ENCODE results near the gene TNRC6A.
"Not testable (repeated sequence)": the region's sequence is repeated elsewhere in the genome, so short reads cannot be mapped to it uniquely, and the experiment has no call there.

TNRC6A gene

DNA sequence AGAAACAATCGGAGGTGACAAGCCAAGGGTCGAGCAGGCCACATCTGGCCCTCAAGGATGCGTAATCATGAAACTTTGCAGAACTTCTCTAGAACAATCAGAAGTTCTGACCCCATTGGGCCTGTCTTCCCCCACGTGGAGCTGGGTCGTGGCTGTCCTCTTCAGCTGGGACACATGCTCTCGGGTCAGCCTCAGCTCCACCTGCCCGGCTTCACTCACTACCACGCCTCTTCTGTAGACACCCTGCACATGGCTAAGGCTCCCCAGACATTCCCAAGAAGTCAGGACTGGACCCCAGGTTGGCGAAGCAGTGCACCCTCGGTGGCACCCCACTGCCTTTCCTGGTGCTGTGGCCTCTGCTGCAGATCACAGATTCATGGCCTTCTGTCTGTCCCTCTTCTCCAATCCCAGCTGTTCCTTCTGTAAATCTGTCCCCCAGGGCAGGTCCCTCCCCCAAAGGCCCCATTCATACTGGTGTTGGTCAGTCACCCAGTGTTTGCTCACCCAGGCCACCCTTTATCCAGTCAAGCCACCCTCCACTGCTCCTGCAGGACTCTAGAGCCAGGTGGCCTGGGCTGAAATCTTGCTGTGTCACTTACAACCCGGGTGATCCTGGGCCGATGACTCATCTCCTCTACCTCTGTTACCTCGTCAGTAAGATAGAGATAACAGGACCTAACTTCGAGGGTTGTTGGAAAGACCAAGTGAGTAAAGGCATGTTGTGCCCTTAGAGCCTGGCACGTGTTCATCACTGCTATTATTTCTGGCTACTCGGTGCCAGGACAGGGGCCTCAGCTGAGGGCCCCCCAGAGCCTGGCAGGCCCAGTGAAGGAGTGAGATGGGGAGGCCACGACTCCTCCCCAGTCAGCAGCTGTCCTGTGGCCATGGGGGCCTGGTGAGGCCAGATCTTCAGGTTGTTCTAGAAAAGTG is 114.9 kb downstream of the TNRC6A start:
- Mint-ChIP-seq H3K4me1 (peaks cover 0 to 2% of the 10 kb centered on the region in 2 donors), H3K27ac (peak overlapping the region; percentile 53), H3K9me3 (no peaks in the 10 kb centered on the region), H3K4me3 (no peak overlapping the region), H3K36me3 (peaks cover 8 to 29% of the 10 kb centered on the region in 2 donors), H3K27me3 (no peaks in the 10 kb centered on the region)
- ATAC-seq (replicated peaks), result no peak
- DNase-seq, result no peak

GRCh38 chr16:24845031-24845365 is 115.5 kb downstream of the TNRC6A start:
- ATAC-seq (replicated peaks); DNase-seq; H3K27me3 Mint-ChIP-seq; H3K4me1 Mint-ChIP-seq; H3K9me3 Mint-ChIP-seq; H3K27ac Mint-ChIP-seq; H3K4me3 Mint-ChIP-seq: not testable (repeated sequence)
- peaks cover 8 to 29% of the 10 kb centered on the region in 2 donors for H3K36me3 Mint-ChIP-seq

DNA sequence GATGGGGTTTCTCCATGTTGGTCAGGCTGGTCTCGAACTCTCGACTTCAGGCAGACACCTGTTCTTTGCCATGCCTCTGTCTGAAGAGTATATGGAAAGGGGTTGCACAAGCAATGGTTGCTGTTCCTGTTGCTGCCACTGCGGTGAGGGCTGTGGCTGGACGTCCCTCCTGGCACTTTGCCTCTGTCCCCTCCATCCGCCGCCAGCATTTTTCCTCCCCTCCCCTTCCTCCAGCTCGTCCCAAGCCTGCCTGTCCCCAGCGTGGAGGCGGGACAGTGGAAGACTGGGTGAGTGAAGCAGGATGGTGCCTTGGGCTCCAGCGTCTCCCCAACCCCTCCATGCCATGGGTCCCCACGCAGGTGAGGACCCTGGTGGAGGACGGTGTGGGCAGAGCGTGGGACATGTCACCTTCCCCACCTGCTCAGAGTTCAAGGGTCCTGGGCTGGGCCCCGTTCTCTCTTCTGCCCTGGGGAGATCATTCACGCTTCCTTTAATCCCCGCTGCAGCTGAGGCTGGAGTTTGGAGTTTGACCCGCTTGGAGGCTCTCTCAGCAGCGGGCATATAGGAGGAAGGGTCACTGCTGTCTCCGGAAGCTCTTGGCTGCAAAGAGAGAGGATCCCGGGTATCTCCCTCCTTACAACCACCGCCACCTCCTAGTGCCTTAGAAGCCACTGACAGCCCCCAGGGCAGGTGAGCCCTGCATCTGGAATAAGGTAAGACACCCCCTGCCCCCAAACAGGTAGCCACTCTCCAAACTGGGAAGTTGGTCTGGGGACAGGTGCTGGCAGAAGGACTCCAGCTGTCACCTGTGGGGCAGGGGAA is 116.5 kb downstream of the TNRC6A start, which contains the start of gene SLC5A11:
SLC5A11 (plus strand) TSS at position 238 of the 822 bp plus-strand sequence. CDS start 12,681 bp downstream, outside the sequence.
- peaks cover 8 to 29% of the 10 kb centered on the region in 2 donors for H3K36me3 Mint-ChIP-seq

GRCh38 chr16:24846548-24847357 is 117.3 kb downstream of the TNRC6A start:
- H3K27ac Mint-ChIP-seq, result no peak overlapping the region

More for the DNA sequence above, 116.5 kb downstream of the TNRC6A start, which contains the start of gene SLC5A11:
- DNase-seq (no peak), ATAC-seq (replicated peaks) (no peak)
- no peaks in the 10 kb centered on the region for H3K27me3 Mint-ChIP-seq
- H3K4me1 Mint-ChIP-seq, result peaks cover 0 to 2% of the 10 kb centered on the region in 2 donors
- no peak within 1 kb of the TSS for H3K4me3 Mint-ChIP-seq
- H3K27ac Mint-ChIP-seq, result no peak within 1 kb of the TSS
- no peaks in the 10 kb centered on the region for H3K9me3 Mint-ChIP-seq

GRCh38 chr16:24847358-24847664 is 117.9 kb downstream of the TNRC6A start:
- DNase-seq, result no peak
- no peak overlapping the region for H3K4me3 Mint-ChIP-seq
- ATAC-seq (replicated peaks), result no peak
- no peaks in the 10 kb centered on the region for H3K9me3 Mint-ChIP-seq
- peaks cover 8 to 26% of the 10 kb centered on the region in 2 donors for H3K36me3 Mint-ChIP-seq
- no peak overlapping the region for H3K27ac Mint-ChIP-seq
- no peaks in the 10 kb centered on the region for H3K27me3 Mint-ChIP-seq
- H3K4me1 Mint-ChIP-seq, result peaks cover 0 to 2% of the 10 kb centered on the region in 2 donors

More at GRCh38 chr16:24846548-24847357, 117.3 kb downstream of the TNRC6A start:
- Mint-ChIP-seq H3K4me1 (peaks cover 0 to 2% of the 10 kb centered on the region in 2 donors), H3K4me3 (no peak overlapping the region), H3K9me3 (no peaks in the 10 kb centered on the region), H3K27me3 (no peaks in the 10 kb centered on the region), H3K36me3 (peaks cover 8 to 26% of the 10 kb centered on the region in 2 donors)
- DNase-seq, result no peak
- no peak for ATAC-seq (replicated peaks)

DNA sequence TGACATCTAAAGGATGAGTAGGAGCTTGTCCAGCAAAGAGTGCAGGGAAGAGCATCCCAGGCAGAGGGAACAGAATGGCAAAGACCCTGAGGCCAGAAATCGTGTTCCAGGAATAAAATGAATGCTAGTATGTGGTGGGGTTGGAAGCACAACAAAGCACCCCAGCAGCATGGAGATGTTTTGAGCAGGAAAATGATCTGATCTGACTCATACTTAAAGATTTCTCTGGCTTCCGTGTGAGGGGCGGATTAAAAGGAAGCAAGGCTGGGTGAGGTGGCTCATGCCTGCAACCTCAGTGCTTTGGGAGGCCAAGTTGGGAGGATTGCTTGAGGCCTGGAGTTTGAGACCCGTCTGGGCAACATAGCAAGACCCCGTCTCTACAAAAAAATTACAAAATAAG is 118.6 kb downstream of the TNRC6A start:
- H3K27ac Mint-ChIP-seq, result no peak overlapping the region
- DNase-seq (no peak), ATAC-seq (replicated peaks) (no peak)
- peaks cover 8 to 19% of the 10 kb centered on the region in 2 donors for H3K36me3 Mint-ChIP-seq
- H3K4me3 Mint-ChIP-seq, result no peak overlapping the region
- H3K27me3 Mint-ChIP-seq, result no peaks in the 10 kb centered on the region
- H3K9me3 Mint-ChIP-seq, result no peaks in the 10 kb centered on the region
- peaks cover 0 to 2% of the 10 kb centered on the region in 2 donors for H3K4me1 Mint-ChIP-seq

- H3K4me3 Mint-ChIP-seq, result no peak overlapping the region
- H3K9me3 Mint-ChIP-seq, result no peaks in the 10 kb centered on the region
- peaks cover 0 to 10% of the 10 kb centered on the region in 2 donors for H3K4me1 Mint-ChIP-seq
- no peak for DNase-seq
- H3K36me3 Mint-ChIP-seq, result peaks cover 0 to 8% of the 10 kb centered on the region in 2 donors
- no peak overlapping the region for H3K27ac Mint-ChIP-seq
- no peak for ATAC-seq (replicated peaks)
- H3K27me3 Mint-ChIP-seq, result peaks cover 0 to 7% of the 10 kb centered on the region in 2 donors
These were observed 120.2 kb downstream of the TNRC6A start for GRCh38 chr16:24849641-24850040.

DNA sequence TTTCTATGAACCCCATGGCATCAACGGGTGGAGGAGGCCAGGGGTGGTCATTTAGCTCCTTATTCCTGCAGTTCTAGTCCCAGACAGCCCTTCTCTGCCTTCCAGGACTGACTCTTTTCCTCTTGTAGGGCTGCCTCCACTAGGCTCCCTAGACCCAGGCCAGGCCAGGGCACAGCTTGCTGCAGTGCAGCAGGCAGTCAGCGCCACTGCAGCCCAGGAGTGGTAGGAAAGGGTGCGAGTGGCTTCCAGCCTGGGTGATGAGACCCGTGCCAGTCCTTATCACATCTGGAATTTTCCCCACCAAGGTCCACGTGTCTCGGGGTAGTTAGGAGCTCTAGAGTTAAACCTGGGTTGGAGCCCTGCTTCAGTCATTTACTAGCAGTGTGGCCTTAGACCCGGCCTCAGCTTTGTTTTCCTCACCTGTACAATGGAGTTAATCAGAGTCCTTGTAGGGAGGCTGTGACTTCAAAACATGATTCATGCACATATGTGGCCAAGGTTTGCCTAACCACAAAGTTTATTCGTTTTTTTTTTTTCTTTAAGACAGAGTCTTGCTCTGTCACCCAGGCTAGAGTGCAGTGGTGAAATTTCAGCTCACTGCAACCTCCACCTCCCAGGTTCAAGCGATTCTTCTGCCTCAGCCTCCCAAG is 121.0 kb downstream of the TNRC6A start:
- Mint-ChIP-seq H3K27me3 (peaks cover 0 to 7% of the 10 kb centered on the region in 2 donors), H3K9me3 (no peaks in the 10 kb centered on the region), H3K36me3 (peaks cover 0 to 9% of the 10 kb centered on the region in 2 donors), H3K4me1 (peaks cover 0 to 10% of the 10 kb centered on the region in 2 donors), H3K4me3 (no peak overlapping the region), H3K27ac (no peak overlapping the region)
- ATAC-seq (replicated peaks), result no peak
- DNase-seq, result no peak

GRCh38 chr16:24851700-24852099 is 122.2 kb downstream of the TNRC6A start:
- Mint-ChIP-seq H3K9me3 (no peaks in the 10 kb centered on the region), H3K36me3 (peaks cover 0 to 9% of the 10 kb centered on the region in 2 donors), H3K4me3 (no peak overlapping the region), H3K27ac (no peak overlapping the region), H3K27me3 (peaks cover 0 to 7% of the 10 kb centered on the region in 2 donors), H3K4me1 (peaks cover 0 to 10% of the 10 kb centered on the region in 2 donors)
- DNase-seq (no peak), ATAC-seq (replicated peaks) (no peak)

GRCh38 chr16:24852281-24852721 is 122.8 kb downstream of the TNRC6A start:
- H3K9me3 Mint-ChIP-seq, result no peaks in the 10 kb centered on the region
- H3K27me3 Mint-ChIP-seq, result peaks cover 0 to 7% of the 10 kb centered on the region in 2 donors
- ATAC-seq (replicated peaks) (no peak), DNase-seq (no peak)
- no peak overlapping the region for H3K4me3 Mint-ChIP-seq
- peaks cover 0 to 10% of the 10 kb centered on the region in 2 donors for H3K4me1 Mint-ChIP-seq
- H3K27ac Mint-ChIP-seq, result no peak overlapping the region
- peaks cover 0 to 4% of the 10 kb centered on the region in 2 donors for H3K36me3 Mint-ChIP-seq

GRCh38 chr16:24853169-24853824 is 123.8 kb downstream of the TNRC6A start:
- Mint-ChIP-seq H3K4me1 (peaks cover 0 to 10% of the 10 kb centered on the region in 2 donors), H3K27me3 (peaks cover 0 to 9% of the 10 kb centered on the region in 2 donors), H3K9me3 (no peaks in the 10 kb centered on the region), H3K36me3 (peaks cover 0 to 3% of the 10 kb centered on the region in 2 donors), H3K4me3 (no peak overlapping the region), H3K27ac (no peak overlapping the region)
- DNase-seq (no peak), ATAC-seq (replicated peaks) (no peak)

GRCh38 chr16:24853830-24854229 is 124.4 kb downstream of the TNRC6A start:
- DNase-seq (no peak), ATAC-seq (replicated peaks) (no peak)

More at GRCh38 chr16:24853830-24854229, 124.4 kb downstream of the TNRC6A start:
- Mint-ChIP-seq H3K9me3 (no peaks in the 10 kb centered on the region), H3K27ac (no peak overlapping the region), H3K27me3 (peaks cover 0 to 14% of the 10 kb centered on the region in 2 donors), H3K4me3 (no peak overlapping the region), H3K36me3 (peaks cover 0 to 3% of the 10 kb centered on the region in 2 donors), H3K4me1 (peaks cover 0 to 10% of the 10 kb centered on the region in 2 donors)

All from stimulated activated naive B cell treated with anti-CD40 and anti-IgM and Interleukin-4, amounts not matched to agents 10 μg/mL and 1 μg/mL and 100 μg/mL, for 72 hours (primary cell).